Endothelial cell of umbilical vein (primary cell): Measurements from ENCODE around the gene DRAP1. TPM values are rescaled to one million over a fixed set of nuclear protein-coding genes. Genes with fewer than 3 reads are reported as not detected.

Experiments used
- BruUV-seq: library from RNA; stranded (reverse); fragments of 400-500 nt; replicated peaks from 2 replicates; lab custom pipeline; 2021; lab: Mats Ljungman, UMichigan
- CTCF ChIA-PET: fragments of 300-600, 350-600 bp; sonication (Branson Sonifier 250); formaldehyde crosslinking; loops from one replicate; lab custom pipeline; 2021; ENCODE audit warnings: antibody characterized with exemption, inconsistent platforms; lab: Charles Lee
- POLR2A ChIA-PET: fragments of 300-600, 350-600 bp; sonication (Branson Sonifier 250); formaldehyde crosslinking; loops from one replicate; lab custom pipeline; 2021; ENCODE audit warnings: antibody characterized with exemption, inconsistent platforms; lab: Charles Lee
- DNase-seq: peaks from one replicate; pipeline ENCODE4 v3.0.0-alpha.2; 2011; ENCODE audit warnings: low read depth, low spot score
- FAIRE-seq: peaks from 2 replicates; lab custom pipeline; 2011; peaks lifted over from hg19 to GRCh38; lab: Jason Lieb, UNC
- H2AFZ ChIP-seq: 2 replicates; pipeline ENCODE4 v1.6.0; 2012; ENCODE audit warnings: low read depth, low read length, control low read depth, inconsistent platforms
- H3K27ac ChIP-seq: 2 replicates; pipeline ENCODE4 v1.5.1; 2011; ENCODE audit warnings: low read depth, mild to moderate bottlenecking, control low read depth, low read length, moderate library complexity; ENCODE audit not compliant: insufficient read depth
- H3K27me3 ChIP-seq, 2 experiments: 2 replicates each; pipeline versions ENCODE4 v1.6.0 to v1.6.1; 2011; ENCODE audit warnings: low read length in 2 of 2, mixed read lengths in 1 of 2; ENCODE audit not compliant: control insufficient read depth in 2 of 2, insufficient read depth in 2 of 2
- H3K36me3 ChIP-seq, 2 experiments: 2 replicates in 1 of 2; 3 replicates in 1 of 2; pipeline ENCODE4 v1.5.1; 2011; ENCODE audit warnings: low read length in 2 of 2, mild to moderate bottlenecking in 1 of 2, moderate library complexity in 1 of 2; ENCODE audit not compliant: control insufficient read depth in 2 of 2, insufficient read depth in 2 of 2; ENCODE audit errors: extremely low read depth in 1 of 2
- H3K4me1 ChIP-seq: 3 replicates; pipeline ENCODE4 v1.5.1; 2011; ENCODE audit warnings: mild to moderate bottlenecking, low read length; ENCODE audit not compliant: control insufficient read depth, insufficient read depth; ENCODE audit errors: extremely low read depth
- H3K4me2 ChIP-seq: 2 replicates; pipeline ENCODE4 v1.6.1; 2011; ENCODE audit warnings: low read length, control low read depth, mixed read lengths; ENCODE audit not compliant: insufficient read depth
- H3K4me3 ChIP-seq, 3 experiments: fragments of 200-600 bp in 1 of 3; sonication (generic), shearing (Covaris generic) in 1 of 3; replicated peaks in 1 of 3; 2 replicates each; pipeline ENCODE4 v1.5.1; 2011 to 2016; ENCODE audit warnings: control low read depth in 3 of 3, low read length in 3 of 3, mild to moderate bottlenecking in 2 of 3, inconsistent platforms in 1 of 3, low read depth in 1 of 3, moderate library complexity in 1 of 3; ENCODE audit not compliant: insufficient read depth in 1 of 3
- H3K79me2 ChIP-seq: 2 replicates; pipeline ENCODE4 v1.6.0; 2012; ENCODE audit warnings: low read length, inconsistent platforms; ENCODE audit not compliant: control insufficient read depth, insufficient read depth
- H3K9ac ChIP-seq: replicated peaks from 2 replicates; pipeline ENCODE3; 2011; ENCODE audit warnings: low read length, control low read depth; ENCODE audit not compliant: insufficient read depth; ENCODE audit errors: extremely low read depth
- H3K9me1 ChIP-seq: replicated peaks from 3 replicates; pipeline ENCODE4 v1.6.0; 2011; ENCODE audit warnings: mild to moderate bottlenecking, low read length; ENCODE audit not compliant: control insufficient read depth, insufficient read depth; ENCODE audit errors: extremely low read depth
- H3K9me3 ChIP-seq: replicated peaks from 2 replicates; pipeline ENCODE4 v1.5.1; 2012; ENCODE audit warnings: low read length, inconsistent platforms; ENCODE audit not compliant: control insufficient read depth, insufficient read depth
- H4K20me1 ChIP-seq: replicated peaks from 2 replicates; pipeline ENCODE3; 2011; ENCODE audit warnings: mild to moderate bottlenecking, low read length; ENCODE audit not compliant: control insufficient read depth, insufficient read depth; ENCODE audit errors: extremely low read depth
- CTCF ChIP-seq, 2 donors: IDR thresholded peaks; 1 replicate in 1 of 2; 2 replicates in 1 of 2; pipeline ENCODE4 v1.5.1; 2011; ENCODE audit warnings: low read length in 2 of 2, mild to moderate bottlenecking in 2 of 2, moderate library complexity in 2 of 2, control low read depth in 1 of 2, inconsistent platforms in 1 of 2, low read depth in 1 of 2; ENCODE audit not compliant: insufficient read depth in 1 of 2; ENCODE audit errors: extremely low read depth in 1 of 2
- EZH2 ChIP-seq: IDR thresholded peaks from 2 replicates; pipeline ENCODE4 v1.6.1; 2012; ENCODE audit warnings: borderline replicate concordance, low read depth, mild to moderate bottlenecking, moderate library complexity, low read length, inconsistent platforms; ENCODE audit not compliant: severe bottlenecking
- FOS ChIP-seq: IDR thresholded peaks from 2 replicates; pipeline ENCODE4 v1.6.1; 2011; ENCODE audit warnings: mild to moderate bottlenecking, low read length, moderate library complexity, borderline replicate concordance; ENCODE audit not compliant: insufficient read depth
- GATA2 ChIP-seq: IDR thresholded peaks from 2 replicates; pipeline ENCODE4 v1.7.0; 2011; ENCODE audit warnings: low read depth, mild to moderate bottlenecking, moderate library complexity, mixed read lengths, low read length; ENCODE audit not compliant: insufficient read length, insufficient read depth
- JUN ChIP-seq: IDR thresholded peaks from 2 replicates; pipeline ENCODE4 v1.6.1; 2011; ENCODE audit warnings: borderline replicate concordance, low read depth; ENCODE audit not compliant: insufficient read length, insufficient read depth
- MAX ChIP-seq: IDR thresholded peaks from 2 replicates; pipeline ENCODE4 v1.6.1; 2011; ENCODE audit not compliant: insufficient read depth, insufficient read length
- MYC ChIP-seq: IDR thresholded peaks from one replicate; pipeline ENCODE4 v1.6.1; 2011; ENCODE audit warnings: mild to moderate bottlenecking, low read depth, low read length
- POLR2A ChIP-seq: IDR thresholded peaks from 2 replicates; pipeline ENCODE4 v1.6.1; 2012; ENCODE audit warnings: low read depth, mild to moderate bottlenecking, control low read depth, low read length
- POLR2AphosphoS5 ChIP-seq: IDR thresholded peaks from 2 replicates; pipeline ENCODE4 v1.6.1; 2012; ENCODE audit warnings: low read depth, mild to moderate bottlenecking, control low read depth, low read length, moderate library complexity; ENCODE audit not compliant: insufficient read depth
- dilution Hi-C: fragments of 300-500 bp; cut with MboI; formaldehyde crosslinking; loops from one replicate; pipeline ENCODE4 v1.15.0; 2019; ENCODE audit warnings: low sequenced_read_pairs; ENCODE audit not compliant: extremely low pct_ligation_motif_present
- intact Hi-C: fragments of 100-400 bp; cut with micrococcal nuclease; formaldehyde crosslinking; loops from one replicate; pipeline ENCODE4 v1.10.0; 2022
- polyA plus RNA-seq, 4 experiments: library from polyadenylated mRNA; depleted of rRNA in 3 of 4; stranded (reverse) in 3 of 4; unstranded in 1 of 4; fragments of >200 nt; gene quantifications; 2 replicates each; pipeline versions ENCODE4 v1.2.1 to v1.2.3, GENCODE V29; 2011 to 2012; ENCODE audit warnings: missing spikeins in 1 of 4
- total RNA-seq: library from RNA; stranded (reverse); gene quantifications from 2 replicates; pipeline ENCODE4 v1.2.3, GENCODE V29; 2021

Gene DRAP1
- total and polyA plus RNA-seq, 2 donors (not counting 3 experiments of a cell fraction or from before 2014, with no cell fraction given): 74.9 to 114 TPM

- no peak for TF ChIP-seq POLR2A
- no peak for TF ChIP-seq JUN
- no peak for TF ChIP-seq GATA2
- no peak for TF ChIP-seq CTCF (IDR thresholded peaks at IDR 0.05; ENCODE audit: extremely low read depth in 1 of 2, insufficient read depth in 1 of 2, low read depth in 1 of 2, low read length in 2 of 2)
- no peak for TF ChIP-seq MAX
- TF ChIP-seq MYC: no peak
- no peak for TF ChIP-seq FOS
- no peak for TF ChIP-seq POLR2AphosphoS5
- no peak for TF ChIP-seq EZH2
- Histone ChIP-seq H3K9me3 (no peaks in the 10 kb centered on the region), H3K4me2 (no peak overlapping the region), H4K20me1 (no peaks in the 10 kb centered on the region), H3K9me1 (no peaks in the 10 kb centered on the region), H3K27me3 (no peaks in the 10 kb centered on the region), H3K27ac (no peak overlapping the region), H3K36me3 (peaks cover 4 to 30% of the 10 kb centered on the region in 2 experiments), H3K4me3 (no peak overlapping the region), H3K79me2 (peaks cover 11% of the 10 kb centered on the region), H3K9ac (no peak overlapping the region), H3K4me1 (peaks cover 11% of the 10 kb centered on the region), H2AFZ (no peak overlapping the region)
- POLR2A ChIA-PET: no interaction called here
- FAIRE-seq (no peak), DNase-seq (no peak)
- BruUV-seq: no TSS peak
- intact Hi-C loops (no loop called here), dilution Hi-C loops (no loop called here)
- CTCF ChIA-PET: interaction anchor here (1.6 to 3.4 kb wide), 7 partner anchors 9 to 139 kb away, joined by 8 to 115 read pairs (median 19); partner anchors contain the start of genes CFL1, EFEMP2 and MUS81
Measured at GRCh38 chr11:65883058-65883761, 36.0 kb upstream of the DRAP1 start.
